ENCODE data around the gene XCL2.
A peak's percentile ranks its signal among the peaks of the same experiment; 100 is the strongest.
"Not testable (repeated sequence)": the region's sequence is repeated elsewhere in the genome, so short reads cannot be mapped to it uniquely, and the experiment has no call there.

Gene XCL2

DNA sequence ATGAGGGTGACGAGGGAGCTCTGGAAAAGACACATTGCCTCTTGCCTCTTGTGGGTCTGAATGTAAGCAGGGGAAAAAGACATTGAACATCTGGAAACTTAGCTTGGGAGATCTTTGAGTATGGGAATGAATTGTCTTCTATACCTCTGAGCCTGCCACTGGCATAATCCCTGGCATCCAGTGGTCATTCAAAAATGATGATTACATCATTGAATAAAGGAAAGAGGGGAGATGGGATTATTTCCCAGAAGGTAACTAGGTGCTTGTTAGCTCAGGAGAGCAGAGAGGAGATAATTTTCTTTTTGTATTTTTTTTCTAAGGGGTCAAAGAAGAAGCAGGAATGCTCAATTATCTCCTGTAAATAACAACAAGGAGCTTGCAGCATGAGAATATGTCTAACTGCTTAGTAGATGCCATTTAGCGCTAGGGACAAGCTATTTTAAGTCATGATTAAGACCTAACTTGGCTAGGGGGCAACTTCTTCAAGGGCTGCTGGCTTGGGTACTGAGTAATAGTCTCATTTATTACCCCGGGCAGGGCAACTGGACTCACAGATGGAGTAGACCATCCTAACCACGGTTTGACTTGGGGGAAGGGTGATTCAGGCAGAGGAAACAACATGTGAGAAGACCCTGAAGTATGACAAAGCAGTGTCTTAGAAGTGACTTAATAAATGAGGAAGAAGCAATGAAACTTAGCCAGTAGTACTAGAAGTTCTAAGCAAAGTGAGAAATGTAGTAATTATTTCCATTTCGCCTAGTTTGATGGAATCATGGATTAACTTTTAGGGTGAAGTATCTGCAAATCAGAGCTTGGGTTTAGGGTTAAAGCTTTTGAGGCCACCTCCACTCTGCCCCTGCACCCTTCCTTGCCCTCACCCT is 11.0 kb upstream of the XCL2 start:
- H3K27ac ChIP-seq = no peak overlapping the region
- TF ChIP-seq ZFX (IDR thresholded peaks at IDR 0.05; ENCODE audit: borderline replicate concordance) = no peak
- TF ChIP-seq, protein P1, sequence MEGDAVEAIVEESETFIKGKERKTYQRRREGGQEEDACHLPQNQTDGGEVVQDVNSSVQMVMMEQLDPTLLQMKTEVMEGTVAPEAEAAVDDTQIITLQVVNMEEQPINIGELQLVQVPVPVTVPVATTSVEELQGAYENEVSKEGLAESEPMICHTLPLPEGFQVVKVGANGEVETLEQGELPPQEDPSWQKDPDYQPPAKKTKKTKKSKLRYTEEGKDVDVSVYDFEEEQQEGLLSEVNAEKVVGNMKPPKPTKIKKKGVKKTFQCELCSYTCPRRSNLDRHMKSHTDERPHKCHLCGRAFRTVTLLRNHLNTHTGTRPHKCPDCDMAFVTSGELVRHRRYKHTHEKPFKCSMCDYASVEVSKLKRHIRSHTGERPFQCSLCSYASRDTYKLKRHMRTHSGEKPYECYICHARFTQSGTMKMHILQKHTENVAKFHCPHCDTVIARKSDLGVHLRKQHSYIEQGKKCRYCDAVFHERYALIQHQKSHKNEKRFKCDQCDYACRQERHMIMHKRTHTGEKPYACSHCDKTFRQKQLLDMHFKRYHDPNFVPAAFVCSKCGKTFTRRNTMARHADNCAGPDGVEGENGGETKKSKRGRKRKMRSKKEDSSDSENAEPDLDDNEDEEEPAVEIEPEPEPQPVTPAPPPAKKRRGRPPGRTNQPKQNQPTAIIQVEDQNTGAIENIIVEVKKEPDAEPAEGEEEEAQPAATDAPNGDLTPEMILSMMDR (IDR thresholded peaks at IDR 0.05) = no peak

- TF ChIP-seq ZFX (IDR thresholded peaks at IDR 0.05; ENCODE audit: borderline replicate concordance) = no peak
- TF ChIP-seq, protein P1 (IDR thresholded peaks at IDR 0.05) = no peak
- H3K27ac ChIP-seq = no peak overlapping the region
These were observed 10.1 kb upstream of the XCL2 start for GRCh38 chr1:168553680-168554553.

GRCh38 chr1:168552961-168553360 is 9.2 kb upstream of the XCL2 start:
- H3K27ac ChIP-seq = no peak overlapping the region
- TF ChIP-seq, protein P1 (IDR thresholded peaks at IDR 0.05) = no peak
- no peak for TF ChIP-seq ZFX (IDR thresholded peaks at IDR 0.05; ENCODE audit: borderline replicate concordance)

- H3K27ac ChIP-seq = no peak overlapping the region
- TF ChIP-seq ZFX (IDR thresholded peaks at IDR 0.05; ENCODE audit: borderline replicate concordance) = no peak
- TF ChIP-seq, protein P1 (IDR thresholded peaks at IDR 0.05) = no peak
These were observed 7.9 kb upstream of the XCL2 start for GRCh38 chr1:168551688-168552087.

GRCh38 chr1:168550971-168551370 is 7.2 kb upstream of the XCL2 start:
- H3K27ac ChIP-seq = no peak overlapping the region
- TF ChIP-seq ZFX (IDR thresholded peaks at IDR 0.05; ENCODE audit: borderline replicate concordance) = no peak
- TF ChIP-seq, protein P1 (IDR thresholded peaks at IDR 0.05) = no peak

DNA sequence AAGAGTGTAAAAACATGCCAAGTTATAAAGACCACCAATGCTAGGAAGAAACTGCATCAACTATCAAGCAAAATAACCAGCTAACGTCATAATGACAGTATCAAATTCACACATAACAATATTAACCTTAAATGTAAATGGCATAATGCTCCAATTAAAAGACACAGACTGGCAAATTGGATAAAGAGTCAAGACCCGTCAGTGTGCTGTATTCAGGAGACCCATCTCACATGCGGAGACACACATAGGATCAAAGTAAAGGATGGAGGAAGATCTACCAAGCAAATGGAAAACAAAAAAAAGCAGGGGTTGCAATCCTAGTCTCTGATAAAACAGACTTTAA is 2.7 kb upstream of the XCL2 start:
- not testable (repeated sequence) for H3K27ac ChIP-seq

DNA sequence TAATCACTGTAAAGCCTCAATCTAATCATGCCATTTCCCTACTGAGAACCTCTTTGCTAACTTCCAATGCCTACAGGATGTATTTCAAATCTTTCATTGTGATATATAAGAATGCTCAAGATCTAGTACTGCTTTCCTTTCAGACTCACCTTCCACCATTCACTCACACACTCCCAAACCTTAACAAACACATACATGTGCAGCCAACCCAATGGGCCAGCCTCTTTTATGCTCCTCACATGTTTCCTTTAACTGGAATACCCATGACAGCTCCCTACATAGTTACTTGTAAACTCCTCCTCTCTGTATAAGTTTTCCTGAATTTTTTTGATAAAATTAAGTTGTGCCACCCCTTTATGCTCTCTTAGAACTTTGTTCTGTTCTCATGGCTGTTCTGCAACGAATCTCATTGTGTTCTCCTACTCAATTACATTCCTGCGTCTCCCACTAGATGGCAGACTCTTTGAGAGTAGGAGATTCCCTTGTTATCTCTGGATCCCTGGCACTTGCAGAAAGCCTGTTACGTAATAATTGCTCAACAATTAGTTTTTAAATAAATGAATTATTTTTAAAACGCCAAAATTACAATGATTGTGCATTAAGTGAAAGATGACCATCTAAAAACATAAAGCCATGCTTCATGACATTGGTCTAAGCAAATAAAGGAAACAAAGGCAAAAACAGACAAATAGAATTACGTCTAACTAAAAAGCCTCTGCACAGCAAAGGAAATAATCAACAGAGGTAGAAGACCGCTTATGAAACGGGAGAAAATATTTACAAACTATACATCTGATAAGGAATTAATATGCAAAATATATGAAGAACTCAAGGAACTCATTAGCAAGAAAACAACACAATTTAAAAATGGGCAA is 2.1 kb upstream of the XCL2 start:
- H3K27ac ChIP-seq = not testable (repeated sequence)
- TF ChIP-seq, protein P1 (IDR thresholded peaks at IDR 0.05) = peak; percentile 70

GRCh38 chr1:168542978-168543377 is 819 bp downstream of the XCL2 start:
- H3K27ac ChIP-seq = not testable (repeated sequence)

DNA sequence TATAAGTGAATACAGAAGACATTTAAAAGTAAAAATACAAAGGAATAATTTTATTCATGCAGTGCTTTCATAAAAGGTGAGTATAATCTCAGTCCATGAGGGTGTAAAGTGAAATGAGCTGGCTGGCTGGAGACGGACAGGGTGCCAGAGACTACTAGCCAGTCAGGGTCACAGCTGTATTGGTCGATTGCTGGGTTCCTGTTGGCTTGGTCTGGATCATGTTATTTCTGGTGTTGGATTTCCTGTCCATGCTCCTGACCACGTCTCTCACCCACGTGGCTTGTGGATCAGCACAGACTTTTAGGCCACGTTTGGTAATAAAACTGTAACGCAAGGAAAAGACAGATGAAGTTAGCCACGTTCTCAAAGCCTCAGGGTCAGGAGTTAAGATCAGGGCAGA is 3.0 kb downstream of the XCL2 start:
- H3K27ac ChIP-seq = not testable (repeated sequence)

Data from 22Rv1 (cell line).